ENCODE measurements around the gene DIP2C. TPM values are rescaled to one million over a fixed set of nuclear protein-coding genes. Genes with fewer than 3 reads are reported as not detected.

Gene DIP2C
- total and polyA plus RNA-seq, 2 donors from 2014 or later, result 6.2 to 22.6 TPM

GRCh38 chr10:453647-454046 is 235.8 kb downstream of the DIP2C start:
- H3K9ac ChIP-seq (ENCODE audit: low read length in 3 of 3), result no peak overlapping the region
- no peaks in the 10 kb centered on the region for H3K9me3 ChIP-seq (ENCODE audit: control insufficient read depth in 2 of 3, insufficient read depth in 1 of 3, low read length in 3 of 3)
- peaks cover 0 to 17% (median 5%) of the 10 kb centered on the region in 3 donors for H3K4me1 ChIP-seq (ENCODE audit: control insufficient read depth in 2 of 3, insufficient read depth in 2 of 3, low read depth in 1 of 3, low read length in 3 of 3)
- TF ChIP-seq CTCF (IDR thresholded peaks at IDR 0.05; ENCODE audit: borderline replicate concordance, extremely low read depth, insufficient read depth), result no peak
- intact Hi-C loops (cut with DNase I), result no loop called here
- FAIRE-seq, result no peak
- H3K36me3 ChIP-seq (ENCODE audit: control insufficient read depth in 2 of 3, insufficient read depth in 3 of 3, low read length in 3 of 3), result no peaks in the 10 kb centered on the region
- DNase-seq, result no peak
- no peak overlapping the region for H3K4me3 ChIP-seq (ENCODE audit: low read length in 3 of 3)
- H3K27me3 ChIP-seq (ENCODE audit: control insufficient read depth, insufficient read depth, low read length), result no peaks in the 10 kb centered on the region
- H3K27ac ChIP-seq (ENCODE audit: low read depth in 2 of 2, low read length in 2 of 2), result no peak overlapping the region

GRCh38 chr10:452512-453426 is 236.7 kb downstream of the DIP2C start:
- no peak for TF ChIP-seq CTCF (IDR thresholded peaks at IDR 0.05; ENCODE audit: borderline replicate concordance, extremely low read depth, insufficient read depth)
- H3K9me3 ChIP-seq (ENCODE audit: control insufficient read depth in 2 of 3, insufficient read depth in 1 of 3, low read length in 3 of 3), result no peaks in the 10 kb centered on the region
- no peaks in the 10 kb centered on the region for H3K27me3 ChIP-seq (ENCODE audit: control insufficient read depth, insufficient read depth, low read length)
- H3K4me1 ChIP-seq (ENCODE audit: control insufficient read depth in 2 of 3, insufficient read depth in 2 of 3, low read depth in 1 of 3, low read length in 3 of 3), result peaks cover 0 to 10% (median 0%) of the 10 kb centered on the region in 3 donors
- no peaks in the 10 kb centered on the region for H3K36me3 ChIP-seq (ENCODE audit: control insufficient read depth in 2 of 3, insufficient read depth in 3 of 3, low read length in 3 of 3)
- FAIRE-seq (no peak), DNase-seq (no peak)
- intact Hi-C loops (cut with DNase I), result no loop called here
- H3K9ac ChIP-seq (ENCODE audit: low read length in 3 of 3), result no peak overlapping the region
- H3K4me3 ChIP-seq (ENCODE audit: low read length in 3 of 3), result no peak overlapping the region
- H3K27ac ChIP-seq (ENCODE audit: low read depth in 2 of 2, low read length in 2 of 2), result no peak overlapping the region

GRCh38 chr10:451856-452255 is 237.6 kb downstream of the DIP2C start:
- DNase-seq (no peak), FAIRE-seq (no peak)
- Histone ChIP-seq H3K27ac (ENCODE audit: low read depth in 2 of 2, low read length in 2 of 2) (no peak overlapping the region), H3K4me1 (ENCODE audit: control insufficient read depth in 2 of 3, insufficient read depth in 2 of 3, low read depth in 1 of 3, low read length in 3 of 3) (peaks cover 0 to 8% (median 0%) of the 10 kb centered on the region in 3 donors), H3K27me3 (ENCODE audit: control insufficient read depth, insufficient read depth, low read length) (no peaks in the 10 kb centered on the region), H3K9me3 (ENCODE audit: control insufficient read depth in 2 of 3, insufficient read depth in 1 of 3, low read length in 3 of 3) (no peaks in the 10 kb centered on the region), H3K36me3 (ENCODE audit: control insufficient read depth in 2 of 3, insufficient read depth in 3 of 3, low read length in 3 of 3) (no peaks in the 10 kb centered on the region), H3K9ac (ENCODE audit: low read length in 3 of 3) (no peak overlapping the region), H3K4me3 (ENCODE audit: low read length in 3 of 3) (no peak overlapping the region)
- intact Hi-C loops (cut with DNase I), result no loop called here
- TF ChIP-seq CTCF (IDR thresholded peaks at IDR 0.05; ENCODE audit: borderline replicate concordance, extremely low read depth, insufficient read depth), result no peak

Data from kidney (tissue), 14 donors.